ENCODE results near the gene KRT83. TPM values are rescaled to one million over a fixed set of nuclear protein-coding genes. Genes with fewer than 3 reads are reported as not detected.

The KRT83 gene
- polyA plus RNA-seq, 2 of the 4 experiments (the other 2 are of a cell fraction): 20.4 to 44.8 TPM

- TF ChIP-seq HMGXB4 (CRISPR knock-in tag; IDR thresholded peaks at IDR 0.05; ENCODE audit: borderline replicate concordance) (no peak), BCL3 (IDR thresholded peaks at IDR 0.05) (no peak), RNF2 (IDR thresholded peaks at IDR 0.05; ENCODE audit: borderline replicate concordance, low read depth) (no peak), POLR2A (IDR thresholded peaks at IDR 0.05; ENCODE audit: low read length) (no peak), REST (IDR thresholded peaks at IDR 0.05) (no peak), CHD4 (IDR thresholded peaks at IDR 0.05; ENCODE audit: borderline replicate concordance) (no peak), MAX (IDR thresholded peaks at IDR 0.05) (no peak), USF2 (IDR thresholded peaks at IDR 0.05) (no peak)
Measured at GRCh38 chr12:52311285-52311648, 9.9 kb downstream of the KRT83 start (continued).

GRCh38 chr12:52310622-52311284 is 10.4 kb downstream of the KRT83 start:
- no peak for TF ChIP-seq CEBPB (IDR thresholded peaks at IDR 0.05)
- TF ChIP-seq POLR2A (IDR thresholded peaks at IDR 0.05; ENCODE audit: low read length): no peak
- TF ChIP-seq EHMT2 (IDR thresholded peaks at IDR 0.05; ENCODE audit: low read depth): no peak
- TF ChIP-seq MYC (IDR thresholded peaks at IDR 0.05; ENCODE audit: borderline replicate concordance, low read length): no peak
- TF ChIP-seq ZNF302 (CRISPR knock-in tag; IDR thresholded peaks at IDR 0.05): no peak
- TF ChIP-seq TFCP2L1 (CRISPR knock-in tag; IDR thresholded peaks at IDR 0.05): no peak
- no peak for TF ChIP-seq EP300 (IDR thresholded peaks at IDR 0.05)
- TF ChIP-seq CHD4 (IDR thresholded peaks at IDR 0.05; ENCODE audit: borderline replicate concordance): no peak
- no peak for TF ChIP-seq KDM5A (IDR thresholded peaks at IDR 0.05)
- TF ChIP-seq RARB (CRISPR knock-in tag; IDR thresholded peaks at IDR 0.05): no peak
- no peak for TF ChIP-seq ZSCAN20 (CRISPR knock-in tag; IDR thresholded peaks at IDR 0.05)
- ATAC-seq (no peak), FAIRE-seq (no peak), DNase-seq (ENCODE audit: low read depth in 1 of 2, low spot score in 1 of 2) (peak in 1 of 2 experiments; percentile 26)
- ChIA-PET CTCF (interaction anchor here (1.2 to 8.7 kb wide), 13 partner anchors 13 to 569 kb away, joined by 3 to 217 read pairs (median 11); partner anchors contain the start of gene KRT83), POLR2A (interaction anchor here (1.1 to 1.8 kb wide), 2 partner anchors 22 to 30 kb away, joined by 4 to 7 read pairs; no protein-coding TSS in a partner anchor)
- Histone ChIP-seq H3K27ac (peak overlapping the region in 1 of 2 experiments; percentile 59; a peak in 3 of 6 replicates), H3K9me3 (no peaks in the 10 kb centered on the region), H3K4me3 (no peak overlapping the region), H3K4me1 (peaks cover 6% of the 10 kb centered on the region; the same call in 1 of the 3 replicates), H3K4me2 (no peak overlapping the region)
- WGBS (ENCODE audit: missing lambda C conversion rate): 84% methylated on average over 5 of the region's 5 CpGs
